UCSD-AML1 (cell line): ENCODE results near the gene CDKAL1.

Experiments
- DNase-seq: peaks from one replicate; lab custom pipeline; 2025; ENCODE audit not compliant: unreplicated experiment; lab: John Stamatoyannopoulos, UW

Gene CDKAL1

GRCh38 chr6:20998748-20999448, 464.6 kb downstream of the CDKAL1 start:
- DNase-seq, result no peak

DNA sequence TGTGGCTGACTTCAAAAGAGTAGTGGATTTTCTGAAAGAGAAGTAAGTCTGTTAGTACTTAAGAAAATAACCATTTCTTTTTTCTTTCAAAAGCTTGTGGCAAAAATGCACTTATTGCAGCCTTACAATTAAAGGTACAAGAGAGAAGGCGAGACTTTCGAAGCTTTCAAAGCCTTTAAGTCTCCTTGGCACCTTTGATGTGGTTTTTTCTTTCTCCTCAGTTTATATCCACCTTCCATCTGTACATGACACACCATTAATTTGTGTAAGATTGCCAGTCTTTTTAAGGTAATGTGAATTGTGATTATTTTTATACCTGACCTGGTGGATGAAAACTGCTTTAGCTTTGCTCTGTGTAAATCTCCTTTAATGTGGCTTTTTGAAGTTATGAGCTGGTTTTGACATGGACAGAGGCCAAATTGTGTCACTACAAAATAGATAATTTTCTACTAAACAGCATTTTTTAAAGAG, 466.1 kb downstream of the CDKAL1 start:
- DNase-seq, result no peak

DNA sequence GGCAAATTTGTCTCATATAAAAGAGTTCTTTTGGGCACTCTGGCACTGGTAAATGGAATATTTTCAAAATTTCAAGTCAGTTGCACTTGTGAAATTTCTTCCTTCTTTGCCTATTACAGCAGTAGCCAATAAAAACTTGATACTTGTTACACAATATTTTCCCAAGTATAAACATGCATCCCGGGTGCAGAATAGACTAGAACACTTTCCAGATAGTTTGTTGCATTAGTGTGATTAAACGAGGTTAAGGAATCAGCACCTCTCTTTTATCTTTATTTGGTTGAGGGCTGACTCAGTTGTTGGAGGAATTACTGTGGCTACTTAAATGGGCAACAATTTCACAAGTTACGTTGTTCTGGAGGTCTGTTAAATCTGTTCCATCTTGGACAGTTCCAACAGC, 467.5 kb downstream of the CDKAL1 start:
- DNase-seq, result no peak

DNA sequence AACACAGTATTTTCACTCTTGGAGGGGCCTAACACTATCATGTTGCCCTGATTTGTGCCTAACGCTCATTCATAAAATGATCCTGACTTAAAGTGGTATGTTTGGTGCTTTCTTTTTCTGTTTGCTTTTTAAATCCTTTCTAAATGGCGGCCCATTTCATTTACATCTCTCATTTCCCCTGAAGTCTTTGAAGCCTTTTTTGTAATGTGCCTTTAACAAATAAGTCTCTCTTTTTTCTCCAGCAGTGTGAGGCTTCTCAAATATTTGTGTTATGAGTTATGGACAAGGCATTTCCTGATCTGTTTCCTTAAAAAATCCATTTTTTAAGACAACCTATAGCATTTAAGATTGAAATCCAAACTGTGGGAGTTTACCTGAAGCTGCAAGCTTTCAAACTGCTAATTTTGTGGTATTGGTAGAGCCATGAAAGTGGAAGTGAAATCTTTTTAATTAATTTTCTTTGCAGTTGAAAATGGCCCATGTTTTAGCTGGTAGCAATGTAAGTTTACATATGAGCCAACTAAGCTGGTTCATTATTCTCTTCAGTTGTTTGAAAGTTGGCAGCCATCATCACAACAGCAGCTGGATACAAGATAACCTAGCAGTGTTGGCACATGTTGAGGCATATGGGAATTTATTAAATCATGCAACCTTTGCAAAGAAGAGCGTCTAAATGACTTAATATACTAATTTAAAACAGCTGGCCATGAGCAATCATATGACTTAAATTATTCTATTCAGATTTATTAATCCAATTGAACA, 469.7 kb downstream of the CDKAL1 start:
- no peak for DNase-seq

DNA sequence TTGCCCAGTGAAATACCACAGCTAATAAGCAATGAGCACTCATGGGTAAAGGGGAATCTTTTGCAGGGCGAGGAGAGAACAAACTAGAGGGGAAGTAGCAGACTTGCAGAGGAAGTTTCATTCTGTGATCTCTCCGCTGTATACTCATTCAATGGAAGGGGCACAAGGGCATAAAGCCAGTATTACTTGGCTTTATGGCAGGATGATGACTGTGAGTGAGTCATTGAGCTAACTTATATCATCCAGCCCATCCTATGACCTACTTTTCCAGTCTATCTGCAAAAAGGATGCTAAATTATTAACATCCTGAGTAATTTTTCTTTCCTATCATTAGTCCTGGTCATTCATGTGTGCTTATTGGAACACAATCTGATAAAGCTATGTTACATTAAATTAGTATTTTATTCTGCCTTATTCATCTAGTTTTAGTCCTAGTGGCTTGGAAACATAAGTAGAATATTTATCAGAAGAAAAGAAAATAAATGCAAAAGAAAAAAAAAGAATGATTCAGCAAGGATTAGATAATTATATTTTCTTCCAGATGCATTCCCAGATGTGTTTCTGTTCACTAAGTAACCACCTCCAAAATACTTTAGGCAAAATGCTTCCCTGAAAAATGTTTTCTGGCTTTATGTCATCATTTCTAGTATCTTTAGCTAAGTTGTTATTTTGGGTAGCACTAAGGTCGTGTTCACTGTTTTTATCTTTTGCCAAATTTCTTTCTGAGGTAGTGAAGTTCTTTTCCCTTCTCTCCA, 471.7 kb downstream of the CDKAL1 start:
- no peak for DNase-seq

DNA sequence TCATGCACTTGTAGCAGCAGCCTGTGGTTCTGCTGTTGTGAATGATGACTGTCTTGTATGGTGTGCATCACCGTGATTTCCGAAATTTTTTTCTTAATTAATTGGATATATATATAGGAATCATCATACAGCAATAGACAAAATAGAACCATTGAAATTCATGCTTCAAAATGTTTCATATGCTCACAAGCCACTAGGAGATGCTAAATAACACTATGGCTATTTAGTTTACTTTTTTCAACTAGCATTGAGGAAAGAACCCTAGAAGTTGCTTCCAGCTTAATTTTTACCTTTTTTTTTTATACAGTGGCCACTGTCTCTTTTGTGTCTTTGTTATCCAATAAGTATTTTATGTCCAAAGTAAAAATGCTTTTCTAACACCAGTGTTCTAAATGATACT, 485.4 kb downstream of the CDKAL1 start:
- DNase-seq, result no peak

- DNase-seq, result no peak
Observed at GRCh38 chr6:21022343-21023107, 488.3 kb downstream of the CDKAL1 start.

DNA sequence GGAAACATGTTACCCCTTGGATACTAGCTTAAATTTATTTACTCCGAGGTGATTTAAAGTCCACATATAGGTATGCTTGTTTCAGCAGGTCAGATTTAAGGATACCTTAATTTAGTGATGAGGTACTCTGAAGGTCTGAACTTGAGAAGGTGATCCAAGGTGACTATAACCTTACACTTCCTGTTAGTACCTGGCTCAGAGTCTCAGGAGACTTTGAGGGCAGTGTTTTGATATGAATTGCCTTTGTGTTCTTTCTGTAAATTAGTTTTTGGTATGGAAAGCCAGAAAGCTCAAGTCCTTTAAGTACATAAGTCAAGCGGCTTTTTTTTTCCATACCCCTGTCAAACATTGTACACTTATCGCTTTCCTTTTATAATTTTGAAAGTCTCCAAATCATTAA, 489.0 kb downstream of the CDKAL1 start:
- no peak for DNase-seq

GRCh38 chr6:21024616-21025015, 490.4 kb downstream of the CDKAL1 start:
- DNase-seq, result no peak

- no peak for DNase-seq
Observed at GRCh38 chr6:21026576-21027273, 492.5 kb downstream of the CDKAL1 start.

DNA sequence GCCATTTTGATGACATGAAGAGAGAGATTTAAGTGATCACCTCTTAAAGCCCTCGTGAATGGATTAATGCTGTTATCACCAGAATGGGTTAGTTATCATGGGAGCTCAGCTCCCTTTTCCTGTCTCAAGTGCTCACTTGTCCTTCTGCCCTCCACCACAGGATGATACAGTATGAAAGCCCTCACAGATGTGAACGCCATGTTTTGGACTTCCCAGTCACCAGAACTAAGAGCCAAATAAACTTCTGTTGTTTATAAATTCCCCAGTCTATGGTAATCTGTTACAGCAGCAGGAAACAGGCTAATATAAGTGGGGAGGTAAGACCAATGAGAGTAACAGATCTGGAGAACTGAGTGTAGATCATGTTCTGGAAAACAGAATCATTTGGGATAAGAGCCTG, 493.2 kb downstream of the CDKAL1 start:
- no peak for DNase-seq

- no peak for DNase-seq
Observed at GRCh38 chr6:21031182-21031581, 496.9 kb downstream of the CDKAL1 start.

GRCh38 chr6:21033084-21033483, 498.8 kb downstream of the CDKAL1 start:
- no peak for DNase-seq

- no peak for DNase-seq
Observed at GRCh38 chr6:21033575-21034026, 499.3 kb downstream of the CDKAL1 start.

DNA sequence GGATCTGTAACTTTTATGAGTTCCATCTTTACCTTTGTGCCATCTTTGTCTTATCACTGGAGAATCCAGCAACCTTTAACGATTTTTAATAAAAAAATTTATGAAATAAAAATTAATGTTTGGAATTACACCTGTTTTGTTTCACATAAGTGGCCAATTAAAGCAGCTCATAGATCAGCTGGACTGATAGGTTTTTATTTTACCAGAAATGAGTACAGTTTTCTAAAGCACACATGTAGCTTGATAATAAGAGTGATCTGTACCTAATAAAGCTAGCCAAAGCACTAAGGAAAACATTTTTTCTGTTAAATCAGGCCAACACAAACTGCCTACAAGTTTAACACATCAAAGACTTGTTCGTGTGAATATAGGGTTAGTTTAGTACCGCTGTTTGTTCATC, 500.1 kb downstream of the CDKAL1 start:
- DNase-seq, result no peak

GRCh38 chr6:21037453-21037852, 503.2 kb downstream of the CDKAL1 start:
- no peak for DNase-seq

- DNase-seq, result no peak
Observed at GRCh38 chr6:21039926-21040325, 505.7 kb downstream of the CDKAL1 start.

GRCh38 chr6:21045135-21045700, 511.0 kb downstream of the CDKAL1 start:
- no peak for DNase-seq

DNA sequence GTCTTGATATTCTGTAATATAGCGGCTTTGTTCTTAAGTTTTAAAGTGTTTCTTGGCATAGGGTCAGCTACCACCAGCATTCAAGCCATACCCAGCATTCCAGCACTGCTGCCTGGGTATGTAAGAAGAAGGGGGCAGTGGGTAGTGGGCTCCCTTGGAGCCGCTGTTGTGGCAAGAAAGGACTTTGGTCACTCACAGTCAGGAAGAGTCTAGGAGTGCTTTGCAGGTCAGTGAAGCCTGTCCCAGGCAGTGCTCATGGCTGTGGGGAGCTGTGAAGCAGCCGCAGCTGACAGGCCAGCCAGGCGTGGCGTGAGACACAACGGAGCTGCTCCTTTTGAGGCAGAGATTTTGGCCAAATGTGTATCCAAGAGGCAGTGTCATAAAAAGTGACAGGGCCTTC, 512.0 kb downstream of the CDKAL1 start:
- no peak for DNase-seq

GRCh38 chr6:21048047-21048446, 513.8 kb downstream of the CDKAL1 start:
- no peak for DNase-seq
